HL-60 (cell line): ENCODE results near the gene TMBIM4.
"Not testable (repeated sequence)": the region's sequence is repeated elsewhere in the genome, so short reads cannot be mapped to it uniquely, and the experiment has no call there.

Experiments used
- DNase-seq, 2 experiments: peaks; one replicate each; pipeline ENCODE4 v3.0.0-alpha.2; 2010 to 2020; ENCODE audit warnings: low read depth in 1 of 2, low spot score in 1 of 2
- H3K27ac ChIP-seq: fragments of 250-450 bp; sonication (Bioruptor Pico); replicated peaks from 2 replicates; pipeline ENCODE4 v1.5.1; 2020; ENCODE audit warnings: mild to moderate bottlenecking, moderate library complexity
- H3K27me3 ChIP-seq: fragments of 250-450 bp; sonication (Bioruptor Pico); 2 replicates; pipeline ENCODE4 v1.5.1; 2021; ENCODE audit warnings: mild to moderate bottlenecking, moderate library complexity; ENCODE audit not compliant: insufficient read depth, poor library complexity, severe bottlenecking
- H3K4me3 ChIP-seq: replicated peaks from 2 replicates; pipeline ENCODE4 v1.5.1; 2011; ENCODE audit warnings: mild to moderate bottlenecking, control low read depth, low read length; ENCODE audit not compliant: insufficient read depth
- GABPA ChIP-seq: IDR thresholded peaks from 2 replicates; pipeline ENCODE4 v1.6.1; 2012; ENCODE audit warnings: low read depth
- POLR2AphosphoS5 ChIP-seq: IDR thresholded peaks from 2 replicates; pipeline ENCODE4 v1.6.1; 2012; ENCODE audit warnings: low read depth
- REST ChIP-seq: IDR thresholded peaks from 2 replicates; pipeline ENCODE4 v1.6.1; 2012; ENCODE audit warnings: low read depth; ENCODE audit not compliant: insufficient replicate concordance
- SPI1 ChIP-seq: IDR thresholded peaks from 2 replicates; pipeline ENCODE4 v1.6.1; 2012; ENCODE audit warnings: low read depth, mild to moderate bottlenecking, borderline replicate concordance
- long read RNA-seq: library from polyadenylated mRNA; unstranded; transcript quantifications from one replicate; pipeline ENCODE4 v2.0.0, GENCODE V29; 2020
- TF ChIP-seq, protein P1 (sequence below): IDR thresholded peaks from one replicate; pipeline ENCODE4 v1.5.1; 2011; ENCODE audit warnings: low read length, control low read depth, inconsistent platforms; ENCODE audit not compliant: insufficient read depth

The TMBIM4 gene, protein sequence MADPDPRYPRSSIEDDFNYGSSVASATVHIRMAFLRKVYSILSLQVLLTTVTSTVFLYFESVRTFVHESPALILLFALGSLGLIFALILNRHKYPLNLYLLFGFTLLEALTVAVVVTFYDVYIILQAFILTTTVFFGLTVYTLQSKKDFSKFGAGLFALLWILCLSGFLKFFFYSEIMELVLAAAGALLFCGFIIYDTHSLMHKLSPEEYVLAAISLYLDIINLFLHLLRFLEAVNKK
- long read RNA-seq, transcript TMBIM4-209 (7 exons, 2,240 nt) = minor isoform, 11 of 153 reads
- long read RNA-seq, transcript TMBIM4-202 (7 exons, 2,952 nt) = major isoform, 98 of 153 reads
- long read RNA-seq, partial matches to known transcripts = 0 of 153 reads
- long read RNA-seq, other reads (novel, unspliced or antisense) = 38 of 153 reads

DNA sequence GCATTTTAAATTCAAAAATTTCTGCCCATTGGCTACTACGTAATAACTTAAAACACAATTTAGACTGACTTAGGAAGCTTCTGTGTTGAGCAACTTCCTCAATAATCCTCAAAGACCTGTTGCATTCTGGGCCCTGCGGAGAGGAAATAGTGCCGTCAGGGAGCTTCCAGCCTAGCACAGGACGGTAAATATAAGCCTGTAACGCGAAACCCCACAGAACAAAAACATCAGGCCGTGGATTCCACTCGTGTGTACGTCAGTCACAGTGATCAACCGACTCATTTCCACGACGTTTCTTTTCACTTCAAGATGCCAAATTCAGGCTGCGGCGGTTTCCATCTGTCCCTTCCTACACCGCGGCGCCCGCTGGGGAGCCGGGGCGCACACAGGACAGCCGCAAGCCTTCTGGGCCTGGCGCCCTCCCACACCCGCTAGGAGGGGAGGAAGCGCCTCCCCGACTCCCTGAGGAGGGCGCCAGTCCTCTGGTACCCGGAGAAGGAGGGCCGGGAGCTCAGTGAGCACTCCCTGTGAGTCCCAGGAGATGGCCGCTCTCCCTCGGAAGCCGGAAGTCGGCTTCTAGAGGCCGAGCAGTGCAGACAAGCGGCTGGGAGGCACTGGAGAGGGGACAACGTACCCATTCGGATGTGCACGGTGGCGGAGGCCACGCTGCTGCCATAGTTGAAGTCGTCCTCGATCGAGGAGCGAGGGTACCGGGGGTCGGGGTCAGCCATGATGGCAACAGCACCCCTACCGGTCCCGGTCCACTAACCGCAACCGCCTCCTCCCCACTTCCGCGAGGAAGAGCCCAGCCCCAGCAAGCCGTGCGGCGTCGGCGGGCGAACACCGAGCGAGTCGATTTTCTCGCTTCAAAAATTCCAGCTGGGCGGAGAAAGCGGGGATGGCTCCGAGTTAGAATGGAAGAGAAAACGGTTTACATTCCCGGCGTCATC is at the start of gene TMBIM4:
TMBIM4 (minus strand) TSS at position 776 of the 950 bp plus-strand sequence; CDS start at position 731, 45 bp downstream.
- TF ChIP-seq REST (peak; percentile 39), POLR2AphosphoS5 (peak; percentile 69), GABPA (peak; percentile 62), SPI1 (peak; percentile 75; the same call in 1 of the 2 replicates)
- TF ChIP-seq, protein P1, sequence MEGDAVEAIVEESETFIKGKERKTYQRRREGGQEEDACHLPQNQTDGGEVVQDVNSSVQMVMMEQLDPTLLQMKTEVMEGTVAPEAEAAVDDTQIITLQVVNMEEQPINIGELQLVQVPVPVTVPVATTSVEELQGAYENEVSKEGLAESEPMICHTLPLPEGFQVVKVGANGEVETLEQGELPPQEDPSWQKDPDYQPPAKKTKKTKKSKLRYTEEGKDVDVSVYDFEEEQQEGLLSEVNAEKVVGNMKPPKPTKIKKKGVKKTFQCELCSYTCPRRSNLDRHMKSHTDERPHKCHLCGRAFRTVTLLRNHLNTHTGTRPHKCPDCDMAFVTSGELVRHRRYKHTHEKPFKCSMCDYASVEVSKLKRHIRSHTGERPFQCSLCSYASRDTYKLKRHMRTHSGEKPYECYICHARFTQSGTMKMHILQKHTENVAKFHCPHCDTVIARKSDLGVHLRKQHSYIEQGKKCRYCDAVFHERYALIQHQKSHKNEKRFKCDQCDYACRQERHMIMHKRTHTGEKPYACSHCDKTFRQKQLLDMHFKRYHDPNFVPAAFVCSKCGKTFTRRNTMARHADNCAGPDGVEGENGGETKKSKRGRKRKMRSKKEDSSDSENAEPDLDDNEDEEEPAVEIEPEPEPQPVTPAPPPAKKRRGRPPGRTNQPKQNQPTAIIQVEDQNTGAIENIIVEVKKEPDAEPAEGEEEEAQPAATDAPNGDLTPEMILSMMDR = no peak
- DNase-seq = peak; percentile 92 to 93
- peak within 1 kb of the TSS; percentile 55 for H3K4me3 ChIP-seq
- H3K27ac ChIP-seq = peak within 1 kb of the TSS; percentile 98
- no peaks in the 10 kb centered on the region for H3K27me3 ChIP-seq

DNA sequence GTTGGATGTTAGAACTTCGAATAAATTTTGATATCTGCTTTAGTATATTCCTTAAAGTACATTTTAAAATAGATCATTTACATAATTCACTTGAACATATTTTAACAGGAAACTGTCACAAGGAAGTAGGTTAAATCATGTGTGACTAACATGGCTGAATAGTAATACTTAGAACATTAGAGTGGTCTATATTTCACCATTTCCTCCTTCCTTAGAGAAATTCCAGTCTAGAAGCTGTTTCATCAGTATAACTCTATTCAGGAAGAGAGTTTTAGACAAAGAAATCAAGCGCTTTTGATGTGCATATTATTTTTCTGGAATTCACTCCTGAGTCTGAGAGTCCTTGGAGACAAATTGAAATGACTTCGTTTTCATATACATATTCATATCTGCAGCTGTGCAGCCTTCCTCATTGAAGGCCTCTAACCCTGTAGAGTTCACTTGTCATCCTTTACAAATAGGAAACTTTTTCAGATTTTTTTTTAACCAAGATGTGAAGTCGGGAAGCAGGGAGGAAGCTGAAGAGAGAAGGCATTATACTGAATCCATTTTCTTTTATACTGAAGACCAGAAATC is 47.6 kb upstream of the TMBIM4 start:
- H3K27ac ChIP-seq = no peak overlapping the region; the same call in 1 of the 2 replicates
- TF ChIP-seq, protein P1 = no peak
- TF ChIP-seq SPI1 (no peak), REST (no peak), GABPA (no peak), POLR2AphosphoS5 (no peak)
- H3K27me3 ChIP-seq = no peaks in the 10 kb centered on the region

GRCh38 chr12:66213011-66213410 is 43.2 kb upstream of the TMBIM4 start:
- H3K27ac ChIP-seq, H3K27me3 ChIP-seq, H3K4me3 ChIP-seq, DNase-seq: not testable (repeated sequence)

More for the DNA sequence above, 47.6 kb upstream of the TMBIM4 start:
- no peak overlapping the region for H3K4me3 ChIP-seq
- no peak for DNase-seq

GRCh38 chr12:66211573-66211972 is 41.8 kb upstream of the TMBIM4 start:
- not testable (repeated sequence) for H3K27me3 ChIP-seq, H3K4me3 ChIP-seq
- H3K27ac ChIP-seq = peak overlapping the region; percentile 44; the same call in 1 of the 2 replicates
- peak in 1 of 2 experiments; percentile 40 for DNase-seq
